GM20000 (cell line): ENCODE results near the gene PTPRT.

ENCODE experiments used
- DNase-seq: peaks from one replicate; pipeline ENCODE4 v3.0.0; 2012; ENCODE audit warnings: low spot score
- TF ChIP-seq, protein P1 (sequence below): IDR thresholded peaks from 2 replicates; pipeline ENCODE4 v1.5.1; 2012; ENCODE audit warnings: mild to moderate bottlenecking, control low read depth; ENCODE audit errors: extremely low read depth, missing control alignments

PTPRT gene

DNA sequence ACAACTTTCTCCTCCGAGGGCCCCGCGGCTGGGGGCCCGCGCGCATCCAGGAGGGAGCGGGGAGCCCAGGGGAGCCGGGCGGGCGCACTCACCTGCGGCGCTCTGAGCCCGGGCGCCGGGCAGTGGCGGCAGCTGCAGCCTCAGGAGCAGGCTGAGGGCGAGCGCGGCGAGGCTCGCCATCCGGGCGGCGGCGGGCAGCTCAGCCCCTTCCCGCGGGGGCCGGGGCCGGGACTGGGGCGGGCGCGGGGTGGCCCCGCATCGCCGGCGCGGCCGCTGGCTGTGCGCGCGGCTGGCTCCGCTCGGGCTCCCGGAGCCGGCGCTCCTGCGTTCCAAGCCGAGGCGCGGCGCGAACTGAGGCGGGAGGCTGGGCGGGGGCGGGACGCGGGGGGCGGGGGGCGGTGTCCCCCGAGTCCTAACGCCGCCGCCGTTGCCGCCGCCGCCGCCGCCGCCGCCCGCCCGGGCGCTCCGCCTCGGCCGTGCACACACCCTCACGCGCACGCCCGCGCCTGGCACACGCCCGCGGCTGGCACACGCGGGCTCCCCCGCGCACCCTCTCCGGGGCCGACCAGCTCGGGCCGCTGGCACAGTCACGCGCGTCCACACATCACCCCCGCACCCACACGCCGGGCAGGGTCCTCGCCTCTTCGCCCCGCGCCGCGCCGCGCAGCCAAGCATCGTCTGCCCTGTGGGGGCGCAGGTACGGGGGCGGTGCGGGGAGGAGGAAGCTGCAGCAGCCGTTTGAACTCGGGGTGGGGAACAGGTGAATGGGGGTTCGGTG, at the start of gene PTPRT:
TSS of gene PTPRT (minus strand) at position 353 of the 778 bp plus-strand sequence. CDS start at position 180, 173 bp downstream.
- DNase-seq: peak; percentile 26
- TF ChIP-seq, protein P1, sequence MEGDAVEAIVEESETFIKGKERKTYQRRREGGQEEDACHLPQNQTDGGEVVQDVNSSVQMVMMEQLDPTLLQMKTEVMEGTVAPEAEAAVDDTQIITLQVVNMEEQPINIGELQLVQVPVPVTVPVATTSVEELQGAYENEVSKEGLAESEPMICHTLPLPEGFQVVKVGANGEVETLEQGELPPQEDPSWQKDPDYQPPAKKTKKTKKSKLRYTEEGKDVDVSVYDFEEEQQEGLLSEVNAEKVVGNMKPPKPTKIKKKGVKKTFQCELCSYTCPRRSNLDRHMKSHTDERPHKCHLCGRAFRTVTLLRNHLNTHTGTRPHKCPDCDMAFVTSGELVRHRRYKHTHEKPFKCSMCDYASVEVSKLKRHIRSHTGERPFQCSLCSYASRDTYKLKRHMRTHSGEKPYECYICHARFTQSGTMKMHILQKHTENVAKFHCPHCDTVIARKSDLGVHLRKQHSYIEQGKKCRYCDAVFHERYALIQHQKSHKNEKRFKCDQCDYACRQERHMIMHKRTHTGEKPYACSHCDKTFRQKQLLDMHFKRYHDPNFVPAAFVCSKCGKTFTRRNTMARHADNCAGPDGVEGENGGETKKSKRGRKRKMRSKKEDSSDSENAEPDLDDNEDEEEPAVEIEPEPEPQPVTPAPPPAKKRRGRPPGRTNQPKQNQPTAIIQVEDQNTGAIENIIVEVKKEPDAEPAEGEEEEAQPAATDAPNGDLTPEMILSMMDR: no peak

DNA sequence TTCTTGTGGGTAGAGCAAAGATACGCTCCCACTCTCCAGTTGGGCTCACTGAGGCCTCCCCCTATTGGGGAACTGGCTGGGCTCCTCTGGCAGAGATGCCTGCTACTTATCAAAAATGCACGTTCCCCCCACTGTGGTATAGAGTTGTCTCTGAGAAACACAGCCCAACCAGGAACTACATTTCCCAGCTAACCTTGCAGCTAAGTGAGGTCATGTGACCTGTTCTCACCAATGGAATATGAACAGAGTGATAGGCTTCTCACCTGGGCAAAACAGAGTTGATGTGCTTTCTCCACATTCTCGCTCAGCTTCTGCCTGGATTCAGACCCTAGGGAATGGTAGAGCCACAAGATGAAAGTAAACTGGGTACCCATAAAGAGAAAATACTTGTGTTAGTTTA, 49.1 kb upstream of the PTPRT start:
- DNase-seq: no peak
- TF ChIP-seq, protein P1: no peak

DNA sequence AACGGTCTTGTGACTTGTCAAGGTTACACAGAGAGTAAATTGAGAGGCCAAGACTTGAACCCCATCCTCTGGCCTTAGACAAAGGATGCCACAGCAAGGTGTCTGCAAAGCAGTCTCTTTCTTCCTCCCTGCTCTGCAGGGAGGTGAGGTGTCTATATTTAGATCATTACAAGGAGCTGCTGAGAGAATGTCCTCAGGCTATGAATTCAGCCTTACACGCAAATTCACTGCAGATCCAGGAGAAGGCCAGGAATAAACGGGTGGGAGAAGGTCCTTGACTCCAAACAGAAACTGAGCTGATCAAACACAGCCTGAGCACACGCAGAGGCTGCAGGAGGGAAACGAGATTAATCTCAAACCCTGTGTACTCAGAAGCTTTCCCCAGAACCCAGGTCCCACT, 48.6 kb upstream of the PTPRT start:
- TF ChIP-seq, protein P1: no peak
- no peak for DNase-seq

DNA sequence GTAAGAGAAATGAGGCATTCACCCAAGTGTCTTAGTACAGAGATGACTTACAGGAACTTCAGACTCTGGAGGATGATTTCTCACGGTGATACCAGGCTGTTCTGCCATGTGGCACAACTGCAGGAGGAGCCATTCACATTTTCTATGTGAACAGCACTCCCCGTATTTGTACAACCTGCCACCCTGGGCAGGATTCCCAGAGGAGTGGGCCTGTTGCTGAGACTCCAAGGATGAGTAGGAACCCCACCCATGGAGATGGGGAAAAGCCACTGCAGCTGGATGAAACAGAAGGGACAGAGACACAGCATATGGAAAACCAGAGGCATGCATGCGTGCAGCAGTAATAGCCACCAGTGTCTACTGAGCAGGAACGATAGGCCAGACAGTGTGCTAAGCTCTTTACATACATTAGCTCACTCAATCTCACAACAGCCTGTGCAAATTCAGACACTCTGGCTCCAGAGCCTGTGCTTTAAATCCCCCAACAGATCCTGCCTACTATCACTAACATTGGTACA, 48.0 kb upstream of the PTPRT start:
- TF ChIP-seq, protein P1: no peak
- no peak for DNase-seq

DNA sequence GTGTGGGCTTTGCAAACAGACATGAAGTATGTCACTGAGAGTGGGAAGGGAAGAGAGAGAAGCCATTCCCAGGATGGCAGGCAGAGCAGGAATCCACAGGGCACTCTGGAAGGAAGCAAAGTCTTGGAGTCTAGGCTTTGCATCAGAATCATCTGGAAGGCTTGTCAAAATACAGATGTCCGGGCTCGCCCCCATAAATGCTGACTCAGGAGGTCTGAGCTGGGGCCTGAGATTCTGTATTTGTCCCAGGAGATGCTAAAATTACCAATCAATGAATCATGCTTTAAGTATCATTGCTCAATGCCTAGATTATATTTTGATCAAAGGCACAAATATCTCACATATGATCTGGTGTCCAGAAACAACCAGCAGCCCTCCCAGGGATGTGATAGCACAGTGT, 46.3 kb upstream of the PTPRT start:
- TF ChIP-seq, protein P1: no peak
- DNase-seq: no peak

DNA sequence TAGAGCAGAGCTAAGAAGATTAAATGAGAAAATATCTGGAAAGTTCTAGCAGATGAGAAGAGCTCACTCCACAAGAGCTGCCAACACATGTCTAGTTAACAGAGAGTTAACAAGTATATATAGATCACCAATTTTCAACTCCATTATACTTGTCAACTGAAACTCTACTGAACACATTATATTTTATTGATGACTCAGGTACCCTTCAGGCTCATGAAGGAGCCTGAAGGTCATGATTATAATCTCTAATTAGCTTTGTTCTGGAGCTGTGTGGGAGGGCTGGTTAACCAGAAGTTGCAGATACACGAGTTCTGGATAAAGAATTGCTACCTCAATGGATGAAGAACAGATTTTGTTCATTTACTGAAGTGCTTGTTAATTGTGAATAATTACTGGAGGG, 42.1 kb upstream of the PTPRT start:
- DNase-seq: no peak

DNA sequence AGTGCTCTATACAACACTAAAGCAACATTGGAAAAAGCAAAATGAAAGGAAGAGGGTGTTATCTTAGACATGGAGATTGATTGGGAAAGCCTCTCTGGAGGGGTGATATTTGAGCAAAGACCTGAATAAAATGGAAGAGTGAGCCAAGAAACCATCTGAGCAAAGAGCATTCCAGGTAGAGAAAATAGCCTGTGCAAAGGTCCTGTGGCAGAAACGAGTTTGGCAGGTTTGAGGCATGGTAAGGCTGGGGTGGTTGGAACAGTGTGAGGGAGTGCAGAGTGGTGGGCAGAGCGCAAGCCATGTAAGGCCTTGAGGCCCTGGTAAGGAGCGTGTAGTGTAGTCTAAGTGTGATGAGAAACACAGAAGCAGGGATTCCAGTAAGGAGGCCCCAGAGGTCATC, 40.0 kb upstream of the PTPRT start:
- TF ChIP-seq, protein P1: no peak
- no peak for DNase-seq

More for the DNA sequence above, 42.1 kb upstream of the PTPRT start:
- TF ChIP-seq, protein P1: no peak
